D721Med (cell line): Measurements from ENCODE around the gene IKZF2.
"Not testable (repeated sequence)": the region's sequence is repeated elsewhere in the genome, so short reads cannot be mapped to it uniquely, and the experiment has no call there.

Experiments
- DNase-seq: peaks from one replicate; pipeline ENCODE4 v3.0.0; 2011; ENCODE audit warnings: low spot score; ENCODE audit not compliant: insufficient read length
- FAIRE-seq: peaks from 2 replicates; lab custom pipeline; 2011; peaks lifted over from hg19 to GRCh38; lab: Jason Lieb, UNC
- CTCF ChIP-seq: IDR thresholded peaks from 2 replicates; pipeline ENCODE4 v1.5.1; 2012; ENCODE audit warnings: mild to moderate bottlenecking, control low read depth; ENCODE audit not compliant: insufficient read depth; ENCODE audit errors: missing control alignments

The IKZF2 gene

GRCh38 chr2:213021971-213022899 lies 129.2 kb downstream of the IKZF2 start:
- FAIRE-seq: no peak
- TF ChIP-seq CTCF: no peak
- no peak for DNase-seq

- not testable (repeated sequence) for DNase-seq, FAIRE-seq
Measured at GRCh38 chr2:213020913-213021312, 130.5 kb downstream of the IKZF2 start.

GRCh38 chr2:213020268-213020667 lies 131.1 kb downstream of the IKZF2 start:
- no peak for FAIRE-seq
- DNase-seq: no peak
- TF ChIP-seq CTCF: no peak

DNA sequence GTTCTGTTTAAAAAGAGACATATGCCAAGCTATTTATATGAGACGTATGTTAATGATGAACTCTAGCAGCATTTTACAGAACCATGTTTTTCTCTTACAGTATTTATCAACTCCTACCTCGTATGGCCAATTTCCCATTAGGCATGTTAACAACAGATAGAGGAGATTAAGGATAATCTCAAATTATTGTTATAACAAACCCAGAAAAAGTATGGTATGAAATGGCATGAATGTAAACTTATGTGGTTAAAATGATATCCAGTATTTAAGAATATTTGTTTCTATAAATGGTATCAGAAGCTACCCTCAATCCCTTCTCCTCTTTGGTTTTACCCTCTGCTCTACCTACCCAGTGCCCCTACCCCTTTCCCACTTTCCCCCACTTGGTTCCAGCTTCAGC lies 132.0 kb downstream of the IKZF2 start:
- DNase-seq: no peak
- FAIRE-seq: no peak
- no peak for TF ChIP-seq CTCF

DNA sequence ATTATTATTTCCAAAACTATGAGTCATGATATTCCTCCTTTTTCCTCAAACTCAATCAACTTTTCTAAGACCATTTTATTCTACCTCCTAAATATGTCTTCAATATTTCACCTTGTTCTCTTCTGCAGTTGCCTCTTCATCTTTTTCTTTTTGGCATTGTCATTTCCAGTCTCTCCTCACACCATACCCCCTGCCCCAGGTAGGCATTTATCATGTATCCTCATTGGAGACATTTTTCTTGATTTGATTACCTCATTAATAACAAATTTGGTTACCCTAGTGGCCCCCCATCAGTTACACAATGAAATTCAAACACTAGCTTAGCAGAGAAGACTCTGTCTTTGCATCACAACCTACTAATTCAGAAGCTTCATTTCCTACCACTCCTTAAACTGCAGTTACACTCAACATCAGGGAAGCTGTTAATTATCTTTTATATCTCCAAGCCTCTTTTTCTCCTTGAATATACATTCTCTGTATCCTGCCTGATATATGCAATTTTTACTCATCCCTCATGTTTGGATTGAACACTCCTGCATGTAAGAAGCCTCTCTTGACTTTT lies 133.0 kb downstream of the IKZF2 start:
- no peak for FAIRE-seq
- TF ChIP-seq CTCF: no peak
- no peak for DNase-seq

- no peak for TF ChIP-seq CTCF
- FAIRE-seq: no peak
- no peak for DNase-seq
Measured at GRCh38 chr2:213017404-213017803, 134.0 kb downstream of the IKZF2 start.

DNA sequence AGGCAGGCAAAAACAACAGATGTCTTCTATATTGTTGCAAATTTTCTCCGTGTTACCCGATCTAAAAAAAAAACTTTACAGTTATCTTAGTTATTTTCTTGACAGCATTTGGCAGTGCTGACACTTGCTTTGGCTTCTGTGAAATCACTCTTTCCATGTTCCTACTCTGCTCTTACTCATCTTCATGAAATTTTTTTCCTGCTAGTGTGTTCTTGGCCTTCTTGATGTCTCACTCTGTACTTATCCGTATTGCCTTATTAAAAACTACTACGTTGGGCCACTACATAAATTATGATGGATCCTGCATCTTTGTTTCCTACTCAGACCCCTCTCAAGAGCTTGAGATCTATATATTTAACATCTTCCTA lies 134.4 kb downstream of the IKZF2 start:
- FAIRE-seq (no peak), DNase-seq (no peak)

More for the DNA sequence above, 134.4 kb downstream of the IKZF2 start:
- no peak for TF ChIP-seq CTCF
